HepG2 (cell line): ENCODE results near the gene COPS9. TPM values are rescaled to one million over a fixed set of nuclear protein-coding genes. Genes with fewer than 3 reads are reported as not detected.

Experiments used
- ATAC-seq: fragments of 200-7000 bp; cut with Tn5 transposase; 3 replicates; pipeline ENCODE4 v1.9.1; 2020; ENCODE audit warnings: mild to moderate bottlenecking, moderate library complexity
- BruUV-seq: library from RNA; stranded (reverse); fragments of 400-500 nt; replicated peaks from 2 replicates; lab custom pipeline; 2021; lab: Mats Ljungman, UMichigan
- CTCF ChIA-PET: fragments of 300-600 bp; formaldehyde crosslinking; extraction: SDS; loops from one replicate; lab custom pipeline; 2021; ENCODE audit warnings: low total read pairs, inconsistent platforms, low intra/inter-chr PET ratio; lab: Yijun Ruan, JAX
- POLR2A ChIA-PET: fragments of 350-600 bp; sonication (Branson Sonifier 250); formaldehyde crosslinking; loops from one replicate; lab custom pipeline; 2020; ENCODE audit warnings: antibody characterized with exemption, inconsistent platforms; lab: Yijun Ruan, JAX
- DNase-seq: peaks from one replicate; pipeline ENCODE4 v3.0.0-alpha.2; 2015; ENCODE audit warnings: low spot score
- FAIRE-seq: peaks from 3 replicates; lab custom pipeline; 2011; peaks lifted over from hg19 to GRCh38; lab: Jason Lieb, UNC
- H2AFZ ChIP-seq: one replicate; pipeline ENCODE4 v1.6.1; 2011; ENCODE audit warnings: low read length, inconsistent platforms
- H3K27ac ChIP-seq: fragments of 300-600 bp; 3 replicates; pipeline ENCODE4 v1.8.0; 2011; ENCODE audit warnings: mixed run types, mild to moderate bottlenecking, mixed read lengths, low read length, inconsistent platforms; ENCODE audit not compliant: insufficient read depth; ENCODE audit errors: extremely low read length
- H3K27me3 ChIP-seq, 2 experiments: fragments of 200-600 bp in 1 of 2; 2 replicates in 1 of 2; 3 replicates in 1 of 2; pipeline versions ENCODE4 v1.6.0 to v1.8.0; 2011; ENCODE audit warnings: low read length in 2 of 2, mild to moderate bottlenecking in 2 of 2, moderate library complexity in 2 of 2, inconsistent platforms in 1 of 2; ENCODE audit not compliant: insufficient read depth in 2 of 2, control insufficient read depth in 1 of 2
- H3K36me3 ChIP-seq, 2 experiments: fragments of 200-600 bp in 1 of 2; replicated peaks in 1 of 2; 2 replicates in 1 of 2; 3 replicates in 1 of 2; pipeline versions ENCODE4 v1.5.1 to v1.8.0; 2011; ENCODE audit warnings: low read length in 2 of 2, inconsistent platforms in 1 of 2; ENCODE audit not compliant: insufficient read depth in 2 of 2, control insufficient read depth in 1 of 2
- H3K4me1 ChIP-seq: 2 replicates; pipeline ENCODE4 v1.5.1; 2012; ENCODE audit warnings: low read length, inconsistent platforms; ENCODE audit not compliant: insufficient read depth
- H3K4me2 ChIP-seq: 2 replicates; pipeline ENCODE4 v1.6.0; 2011; ENCODE audit warnings: low read depth, low read length, inconsistent platforms
- H3K4me3 ChIP-seq, 3 experiments: fragments of 200-600 bp in 1 of 3; sonication (generic), shearing (Covaris generic) in 1 of 3; replicated peaks in 1 of 3; 2 replicates each; pipeline ENCODE4 v1.5.1; 2011 to 2016; ENCODE audit warnings: low read length in 3 of 3, inconsistent platforms in 2 of 3, low read depth in 2 of 3, mild to moderate bottlenecking in 2 of 3, control low read depth in 1 of 3, mixed read lengths in 1 of 3; ENCODE audit not compliant: insufficient read depth in 1 of 3
- H3K79me2 ChIP-seq: one replicate; pipeline ENCODE4 v1.6.1; 2011; ENCODE audit warnings: low read length, inconsistent platforms; ENCODE audit not compliant: insufficient read depth
- H3K9ac ChIP-seq: 2 replicates; pipeline ENCODE4 v1.6.0; 2011; ENCODE audit warnings: mild to moderate bottlenecking, low read depth, low read length, inconsistent platforms; ENCODE audit not compliant: insufficient read depth
- H3K9me3 ChIP-seq: 2 replicates; pipeline ENCODE4 v1.5.1; 2012; ENCODE audit warnings: mild to moderate bottlenecking, low read length
- H4K20me1 ChIP-seq: 2 replicates; pipeline ENCODE4 v1.6.0; 2011; ENCODE audit warnings: inconsistent platforms, mild to moderate bottlenecking, low read length, moderate library complexity; ENCODE audit not compliant: insufficient read depth
- CBX5 ChIP-seq: sonication (generic); formaldehyde crosslinking; IDR thresholded peaks from 2 replicates; pipeline ENCODE4 v1.4.0; 2020; ENCODE audit warnings: missing genetic modification reagents, borderline replicate concordance
- CCDC6 ChIP-seq: sonication (generic); formaldehyde crosslinking; IDR thresholded peaks from 2 replicates; pipeline ENCODE4 v1.8.1; 2022; ENCODE audit warnings: mild to moderate bottlenecking, missing genetic modification reagents, moderate library complexity
- CEBPB ChIP-seq: IDR thresholded peaks from 2 replicates; pipeline ENCODE4 v1.6.1; 2011; ENCODE audit warnings: low read depth, low read length, improper control_type of control experiment, borderline replicate concordance
- HHEX ChIP-seq: IDR thresholded peaks from 2 replicates; pipeline ENCODE4 v1.6.1; 2016; ENCODE audit warnings: control low read depth
- JARID2 ChIP-seq: sonication (generic); formaldehyde crosslinking; IDR thresholded peaks from 2 replicates; pipeline ENCODE4 v1.8.1; 2023; ENCODE audit warnings: missing genetic modification reagents, inconsistent platforms; ENCODE audit not compliant: insufficient replicate concordance
- MAZ ChIP-seq, 2 experiments: sonication (generic) in 1 of 2; formaldehyde crosslinking in 1 of 2; IDR thresholded peaks; 2 replicates each; pipeline versions ENCODE4 v1.5.0 to v1.6.1; 2012 to 2020; ENCODE audit warnings: low read depth in 2 of 2, mild to moderate bottlenecking in 2 of 2, borderline replicate concordance in 1 of 2, improper control_type of control experiment in 1 of 2, low read length in 1 of 2, missing genetic modification reagents in 1 of 2, moderate library complexity in 1 of 2
- MZF1 ChIP-seq: sonication (generic); formaldehyde crosslinking; IDR thresholded peaks from 2 replicates; pipeline ENCODE4 v1.8.1; 2023; ENCODE audit warnings: mild to moderate bottlenecking, missing genetic modification reagents, borderline replicate concordance
- ZNF256 ChIP-seq: sonication (generic); formaldehyde crosslinking; conservative IDR thresholded peaks from 2 replicates; pipeline ENCODE4 v1.4.0; 2020; ENCODE audit warnings: missing genetic modification reagents
- ZNF577 ChIP-seq: sonication (generic); formaldehyde crosslinking; IDR thresholded peaks from 2 replicates; pipeline ENCODE4 v1.4.0; 2020; ENCODE audit warnings: mild to moderate bottlenecking, low read depth, missing genetic modification reagents, borderline replicate concordance
- WGBS: methylation state at CpG from one replicate; pipeline ENCODE4 v1.1.6; 2017; ENCODE audit warnings: low lambda C conversion rate; 5-methylcytosine and 5-hydroxymethylcytosine counted together
- in situ Hi-C: cut with HindIII; loops from 2 replicates; pipeline ENCODE4 v1.10.0; 2017; ENCODE audit warnings: low pct_unique_long_range_greater_than_20kb; ENCODE audit not compliant: extremely low pct_ligation_motif_present
- intact Hi-C: fragments of 100-400 bp; cut with micrococcal nuclease; formaldehyde crosslinking; loops from one replicate; pipeline ENCODE4 v1.10.0; 2022; ENCODE audit not compliant: unreplicated experiment
- polyA plus RNA-seq, 8 experiments: library from polyadenylated mRNA; depleted of rRNA in 3 of 8; stranded (reverse) in 7 of 8; unstranded in 1 of 8; fragments of >200 nt; fragmentation: Illumina TruSeq in 4 of 8; extraction: Trizol in 4 of 8; gene quantifications; 2 replicates each; pipeline versions ENCODE4 v1.2.1 to v1.2.3, GENCODE V29; 2011 to 2016; ENCODE audit warnings: low read depth in 4 of 8, missing spikeins in 1 of 8, mixed read lengths in 1 of 8; ENCODE audit not compliant: insufficient read depth in 1 of 8
- total RNA-seq, 5 experiments: library from RNA; depleted of rRNA; stranded (reverse); fragments of >200 nt; fragmentation: Illumina TruSeq; extraction: Trizol; gene quantifications; 2 replicates each; pipeline ENCODE4 v1.2.3, GENCODE V29; 2016; ENCODE audit warnings: low read depth in 1 of 5
- TF ChIP-seq, protein P1 (sequence below): sonication (generic); formaldehyde crosslinking; IDR thresholded peaks from 2 replicates; pipeline ENCODE4 v1.5.0; 2020; ENCODE audit warnings: mild to moderate bottlenecking, missing genetic modification reagents, borderline replicate concordance

COPS9 gene
- total and polyA plus RNA-seq, 2 of the 13 experiments (the other 11 are each of a cell fraction or from before 2014, with no cell fraction given), result 180 to 247 TPM

DNA sequence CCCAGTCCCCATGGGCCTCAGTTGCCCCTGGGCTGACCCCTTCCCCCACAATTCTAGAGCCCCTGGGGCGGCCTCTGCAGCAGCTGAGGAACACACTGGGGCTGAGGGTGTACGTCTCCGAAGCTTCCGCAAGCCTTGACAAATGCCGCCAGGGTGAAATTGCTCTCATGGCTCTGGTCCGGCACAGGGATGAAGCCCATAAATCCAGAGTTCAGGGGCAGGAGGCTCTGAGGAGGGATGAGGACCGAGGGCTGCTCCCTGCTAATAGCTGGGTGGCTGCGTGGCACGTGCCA, 31.4 kb upstream of the COPS9 start:
- POLR2A ChIA-PET, result no interaction called here
- peaks cover 5 to 71% of the 10 kb centered on the region in 2 experiments; a peak in 4 of 5 replicates for H3K27me3 ChIP-seq
- H3K9ac ChIP-seq, result no peak overlapping the region
- TF ChIP-seq CCDC6 (CRISPR knock-in tag) (no peak), CEBPB (no peak), JARID2 (CRISPR knock-in tag) (no peak), ZNF256 (no peak), MZF1 (CRISPR knock-in tag) (no peak), CBX5 (CRISPR knock-in tag) (no peak), HHEX (CRISPR knock-in tag) (no peak), ZNF577 (no peak), MAZ (IDR thresholded peaks at IDR 0.05; ENCODE audit: borderline replicate concordance, low read depth, low read length) (no peak), MAZ (CRISPR knock-in tag; IDR thresholded peaks at IDR 0.05; ENCODE audit: low read depth) (no peak)
- TF ChIP-seq, protein P1, sequence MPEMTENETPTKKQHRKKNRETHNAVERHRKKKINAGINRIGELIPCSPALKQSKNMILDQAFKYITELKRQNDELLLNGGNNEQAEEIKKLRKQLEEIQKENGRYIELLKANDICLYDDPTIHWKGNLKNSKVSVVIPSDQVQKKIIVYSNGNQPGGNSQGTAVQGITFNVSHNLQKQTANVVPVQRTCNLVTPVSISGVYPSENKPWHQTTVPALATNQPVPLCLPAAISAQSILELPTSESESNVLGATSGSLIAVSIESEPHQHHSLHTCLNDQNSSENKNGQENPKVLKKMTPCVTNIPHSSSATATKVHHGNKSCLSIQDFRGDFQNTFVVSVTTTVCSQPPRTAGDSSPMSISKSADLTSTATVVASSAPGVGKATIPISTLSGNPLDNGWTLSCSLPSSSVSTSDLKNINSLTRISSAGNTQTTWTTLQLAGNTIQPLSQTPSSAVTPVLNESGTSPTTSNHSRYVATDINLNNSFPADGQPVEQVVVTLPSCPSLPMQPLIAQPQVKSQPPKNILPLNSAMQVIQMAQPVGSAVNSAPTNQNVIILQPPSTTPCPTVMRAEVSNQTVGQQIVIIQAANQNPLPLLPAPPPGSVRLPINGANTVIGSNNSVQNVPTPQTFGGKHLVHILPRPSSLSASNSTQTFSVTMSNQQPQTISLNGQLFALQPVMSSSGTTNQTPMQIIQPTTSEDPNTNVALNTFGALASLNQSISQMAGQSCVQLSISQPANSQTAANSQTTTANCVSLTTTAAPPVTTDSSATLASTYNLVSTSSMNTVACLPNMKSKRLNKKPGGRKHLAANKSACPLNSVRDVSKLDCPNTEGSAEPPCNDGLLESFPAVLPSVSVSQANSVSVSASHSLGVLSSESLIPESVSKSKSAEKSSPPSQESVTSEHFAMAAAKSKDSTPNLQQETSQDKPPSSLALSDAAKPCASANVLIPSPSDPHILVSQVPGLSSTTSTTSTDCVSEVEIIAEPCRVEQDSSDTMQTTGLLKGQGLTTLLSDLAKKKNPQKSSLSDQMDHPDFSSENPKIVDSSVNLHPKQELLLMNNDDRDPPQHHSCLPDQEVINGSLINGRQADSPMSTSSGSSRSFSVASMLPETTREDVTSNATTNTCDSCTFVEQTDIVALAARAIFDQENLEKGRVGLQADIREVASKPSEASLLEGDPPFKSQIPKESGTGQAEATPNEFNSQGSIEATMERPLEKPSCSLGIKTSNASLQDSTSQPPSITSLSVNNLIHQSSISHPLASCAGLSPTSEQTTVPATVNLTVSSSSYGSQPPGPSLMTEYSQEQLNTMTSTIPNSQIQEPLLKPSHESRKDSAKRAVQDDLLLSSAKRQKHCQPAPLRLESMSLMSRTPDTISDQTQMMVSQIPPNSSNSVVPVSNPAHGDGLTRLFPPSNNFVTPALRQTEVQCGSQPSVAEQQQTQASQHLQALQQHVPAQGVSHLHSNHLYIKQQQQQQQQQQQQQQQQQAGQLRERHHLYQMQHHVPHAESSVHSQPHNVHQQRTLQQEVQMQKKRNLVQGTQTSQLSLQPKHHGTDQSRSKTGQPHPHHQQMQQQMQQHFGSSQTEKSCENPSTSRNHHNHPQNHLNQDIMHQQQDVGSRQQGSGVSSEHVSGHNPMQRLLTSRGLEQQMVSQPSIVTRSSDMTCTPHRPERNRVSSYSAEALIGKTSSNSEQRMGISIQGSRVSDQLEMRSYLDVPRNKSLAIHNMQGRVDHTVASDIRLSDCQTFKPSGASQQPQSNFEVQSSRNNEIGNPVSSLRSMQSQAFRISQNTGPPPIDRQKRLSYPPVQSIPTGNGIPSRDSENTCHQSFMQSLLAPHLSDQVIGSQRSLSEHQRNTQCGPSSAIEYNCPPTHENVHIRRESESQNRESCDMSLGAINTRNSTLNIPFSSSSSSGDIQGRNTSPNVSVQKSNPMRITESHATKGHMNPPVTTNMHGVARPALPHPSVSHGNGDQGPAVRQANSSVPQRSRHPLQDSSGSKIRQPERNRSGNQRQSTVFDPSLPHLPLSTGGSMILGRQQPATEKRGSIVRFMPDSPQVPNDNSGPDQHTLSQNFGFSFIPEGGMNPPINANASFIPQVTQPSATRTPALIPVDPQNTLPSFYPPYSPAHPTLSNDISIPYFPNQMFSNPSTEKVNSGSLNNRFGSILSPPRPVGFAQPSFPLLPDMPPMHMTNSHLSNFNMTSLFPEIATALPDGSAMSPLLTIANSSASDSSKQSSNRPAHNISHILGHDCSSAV (CRISPR knock-in tag), result no peak
- no TSS peak for BruUV-seq
- FAIRE-seq (no peak), DNase-seq (no peak), ATAC-seq (no peak)
- H3K79me2 ChIP-seq, result no peaks in the 10 kb centered on the region
- no peak overlapping the region for H3K4me2 ChIP-seq
- H3K9me3 ChIP-seq, result no peaks in the 10 kb centered on the region
- intact Hi-C loops (no loop called here), in situ Hi-C loops (no loop called here)
- H3K4me3 ChIP-seq, result no peak overlapping the region
- CTCF ChIA-PET, result no interaction called here
- H3K27ac ChIP-seq, result no peak overlapping the region
- no peaks in the 10 kb centered on the region for H3K36me3 ChIP-seq
- H3K4me1 ChIP-seq, result no peaks in the 10 kb centered on the region
- WGBS, result 40% methylated on average over 9 of the region's 9 CpGs
- no peaks in the 10 kb centered on the region for H4K20me1 ChIP-seq
- no peak overlapping the region for H2AFZ ChIP-seq
